LNCAP (cell line): ENCODE measurements around the gene CAPNS1.
A peak's percentile ranks its signal among the peaks of the same experiment; 100 is the strongest.

Source experiments
- CTCF ChIP-seq: fragments of 450-650 bp; IDR thresholded peaks from 2 replicates; pipeline ENCODE4 v1.5.1; 2017; ENCODE audit warnings: mild to moderate bottlenecking

Gene CAPNS1

GRCh38 chr19:36110487-36111199 is 29.2 kb upstream of the CAPNS1 start, which contains the start of gene OVOL3:
Gene OVOL3, plus strand, starts transcription at chr19:36111143. Its CDS starts 60 bp downstream, at chr19:36111203.
- no peak for TF ChIP-seq CTCF

- no peak for TF ChIP-seq CTCF
Observed at GRCh38 chr19:36111200-36111539, 28.7 kb upstream of the CAPNS1 start.

- no peak for TF ChIP-seq CTCF
Observed at GRCh38 chr19:36112678-36113077, 27.2 kb upstream of the CAPNS1 start.

GRCh38 chr19:36113425-36113824 is 26.4 kb upstream of the CAPNS1 start:
- TF ChIP-seq CTCF, result no peak

GRCh38 chr19:36113894-36114720 is 25.8 kb upstream of the CAPNS1 start:
- peak; percentile 29; the same call in 1 of the 2 replicates for TF ChIP-seq CTCF

GRCh38 chr19:36114721-36115452 is 25.0 kb upstream of the CAPNS1 start, which contains the start of gene POLR2I:
Gene POLR2I, minus strand, starts transcription at chr19:36114875. Its CDS starts 19 bp downstream, at chr19:36114856.
- no peak for TF ChIP-seq CTCF
